SK-MEL-5 (cell line): Measurements from ENCODE around the gene GJA1. TPM values are rescaled to one million over a fixed set of nuclear protein-coding genes. Genes with fewer than 3 reads are reported as not detected.
"Not testable (repeated sequence)": the region's sequence is repeated elsewhere in the genome, so short reads cannot be mapped to it uniquely, and the experiment has no call there.

Experiments
- DNase-seq: peaks from one replicate; pipeline ENCODE4 v3.0.0-alpha.2; 2016; ENCODE audit warnings: low read depth, low spot score
- in situ Hi-C: cut with HindIII; loops from 2 replicates; pipeline ENCODE4 v1.10.0; 2016; ENCODE audit warnings: low sequenced_read_pairs, high pct_unique_total_duplicates, low pct_unique_long_range_greater_than_20kb
- total RNA-seq: library from RNA; depleted of rRNA; stranded (reverse); fragments of >200 nt; shearing (Covaris generic); gene quantifications from 2 replicates; pipeline ENCODE4 v1.2.3, GENCODE V29; 2014

The GJA1 gene
- total RNA-seq, 1 experiment from 2014 or later = 0.32 TPM

DNA sequence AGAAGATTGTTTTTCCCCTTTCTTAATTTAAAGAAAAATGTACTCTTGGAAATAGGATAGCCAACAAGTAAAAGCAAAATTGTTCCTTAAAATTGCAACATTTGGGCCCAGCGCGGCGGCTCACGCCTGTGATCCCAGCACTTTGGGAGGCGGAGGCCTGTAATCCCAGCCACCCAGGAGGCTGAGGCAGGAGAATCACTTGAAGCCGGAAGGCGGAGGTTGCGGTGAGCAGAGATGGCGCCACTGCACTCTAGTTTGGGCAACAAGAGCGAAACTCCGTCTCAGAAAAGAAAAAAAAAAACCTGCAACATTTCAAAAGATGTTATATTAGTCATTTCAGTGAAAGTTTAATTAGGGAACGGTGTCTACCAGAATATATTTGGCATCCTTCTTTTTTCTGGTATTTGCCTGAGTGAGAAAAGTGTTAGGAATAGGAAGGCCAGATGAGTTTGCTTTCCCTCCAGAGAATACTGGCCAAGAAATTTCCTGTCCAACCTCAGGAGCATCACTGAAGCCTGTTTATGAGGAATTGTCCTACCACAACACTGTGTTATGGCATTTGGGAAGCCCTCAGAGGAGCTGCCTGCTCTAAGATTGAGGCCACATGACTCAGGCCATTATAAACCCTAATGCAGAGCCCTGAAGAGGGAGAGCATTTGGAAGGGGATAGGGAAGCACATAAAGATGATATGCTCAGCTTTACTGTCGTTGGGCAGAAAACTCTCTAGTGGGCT is 1.2 kb upstream of the GJA1 start:
- in situ Hi-C loops = no loop called here
- DNase-seq = no peak

GRCh38 chr6:121436274-121436857 is 920 bp downstream of the GJA1 start:
- in situ Hi-C loops = no loop called here

DNA sequence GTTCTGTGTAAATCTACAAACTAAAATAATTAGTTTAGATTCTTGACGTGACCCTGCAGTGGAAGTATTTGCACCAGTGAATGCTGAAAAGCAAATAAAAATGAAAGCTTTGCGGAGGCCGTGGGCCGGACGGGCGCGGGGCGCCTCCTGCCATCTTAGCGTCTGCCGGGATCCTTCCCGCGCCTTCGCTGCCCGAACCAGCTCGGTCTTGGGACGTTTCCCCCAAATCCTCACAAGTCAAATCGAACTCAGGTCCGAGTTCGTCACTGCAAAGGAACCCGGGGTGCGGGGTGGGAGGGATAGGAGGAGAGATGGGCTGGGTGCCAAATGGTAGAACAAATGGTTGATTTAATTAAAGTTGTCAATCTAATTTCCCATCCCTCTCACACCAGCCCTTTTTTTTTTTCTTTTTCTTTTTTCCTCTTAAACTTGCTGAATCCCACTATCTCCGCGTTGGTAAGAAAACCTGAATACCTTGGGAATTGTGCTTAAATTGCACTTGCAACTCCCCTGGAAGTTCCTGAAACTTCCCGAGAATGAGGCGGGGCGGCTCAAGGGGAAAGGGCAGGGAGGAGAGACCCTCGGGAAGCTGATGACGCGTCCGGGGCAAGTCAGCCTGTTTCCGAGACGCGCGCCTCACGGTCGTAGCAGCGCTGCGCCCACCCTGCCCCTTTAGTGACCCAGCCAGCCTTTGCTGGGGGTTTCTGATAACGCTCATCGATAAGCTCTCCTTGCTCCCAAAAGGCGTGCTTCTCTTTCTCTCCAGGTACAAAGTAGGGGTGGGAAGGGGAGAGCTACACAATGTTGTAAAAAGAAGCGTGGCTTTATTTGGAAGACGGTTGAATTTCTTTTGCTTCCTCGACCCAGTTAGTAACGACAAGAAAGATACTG is 1.8 kb downstream of the GJA1 start:
- in situ Hi-C loops = no loop called here
- no peak for DNase-seq

More at GRCh38 chr6:121436274-121436857, 920 bp downstream of the GJA1 start:
- no peak for DNase-seq

GRCh38 chr6:121437851-121438651 is 2.6 kb downstream of the GJA1 start:
- DNase-seq = no peak
- in situ Hi-C loops = no loop called here

DNA sequence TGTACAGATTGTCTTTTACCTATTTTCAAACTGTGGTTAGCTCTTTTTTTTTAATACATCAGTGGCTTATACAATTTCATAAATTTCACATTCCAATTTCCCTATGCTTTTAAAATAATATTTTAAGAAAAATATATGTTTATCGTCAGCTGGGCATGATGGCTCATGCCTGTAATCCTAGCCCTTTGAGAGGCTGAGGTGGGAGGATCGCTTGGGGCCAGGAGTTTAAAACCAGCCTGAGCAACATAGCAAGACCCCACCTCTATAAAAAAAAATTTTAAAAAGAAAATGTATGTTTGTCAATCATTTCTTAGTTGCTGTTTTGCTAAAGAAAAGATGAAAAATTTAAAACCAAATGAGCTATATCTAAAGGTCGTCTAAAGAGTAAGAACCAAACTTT is 3.4 kb downstream of the GJA1 start:
- in situ Hi-C loops = no loop called here
- DNase-seq = no peak

DNA sequence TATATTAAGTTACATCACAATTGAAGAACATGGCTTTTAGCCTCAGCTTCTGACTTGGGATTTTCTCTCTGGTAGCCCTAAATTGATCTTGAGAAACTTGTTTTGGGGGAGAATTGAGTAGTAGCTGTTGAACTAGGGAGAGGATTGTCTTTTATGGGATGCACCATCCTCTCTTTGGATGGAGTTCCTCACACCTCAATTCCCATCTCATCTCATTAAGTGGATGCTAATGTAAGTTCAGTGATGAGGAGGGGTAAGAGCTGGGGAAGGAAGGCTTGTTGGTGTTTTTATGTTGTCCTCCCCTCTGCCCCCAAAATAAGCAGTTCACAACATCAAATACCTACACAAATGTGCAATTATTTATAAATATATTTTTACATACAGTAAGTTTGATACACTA is 4.0 kb downstream of the GJA1 start:
- in situ Hi-C loops = no loop called here
- no peak for DNase-seq

GRCh38 chr6:121439926-121440325 is 4.5 kb downstream of the GJA1 start:
- in situ Hi-C loops = no loop called here
- no peak for DNase-seq

- no peak for DNase-seq
- in situ Hi-C loops = no loop called here
These were observed 6.0 kb downstream of the GJA1 start for GRCh38 chr6:121441477-121441876.

- no peak for DNase-seq
- in situ Hi-C loops = no loop called here
These were observed 7.1 kb downstream of the GJA1 start for GRCh38 chr6:121442576-121442975.

DNA sequence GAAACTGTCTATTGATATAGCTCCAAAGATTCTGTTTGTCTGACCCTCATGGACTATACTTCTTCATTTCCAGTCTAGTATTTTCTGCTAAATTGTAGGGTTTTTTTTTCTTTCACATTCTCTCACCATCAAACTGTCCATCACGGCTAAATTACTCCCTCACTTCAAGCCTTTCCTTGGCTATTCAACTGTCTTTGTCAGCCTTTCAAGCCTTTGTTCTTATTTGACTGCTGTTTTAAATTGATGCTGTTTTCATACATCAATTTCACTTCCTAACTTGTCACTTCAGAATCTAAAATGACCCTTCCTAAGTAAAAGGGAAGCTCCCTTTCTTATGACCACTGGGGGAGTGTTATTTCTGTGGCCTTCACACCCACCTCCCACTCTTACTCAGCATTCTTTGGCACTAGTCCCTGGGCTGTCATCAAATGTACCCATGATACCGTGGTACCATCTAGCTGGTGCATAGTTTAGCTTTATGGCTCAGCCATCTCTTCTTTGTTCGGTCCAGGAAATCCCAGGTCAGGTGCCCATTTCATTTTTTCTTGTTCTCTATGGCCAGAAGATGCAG is 8.6 kb downstream of the GJA1 start:
- no peak for DNase-seq
- in situ Hi-C loops = no loop called here

GRCh38 chr6:121446705-121447104 is 11.3 kb downstream of the GJA1 start:
- DNase-seq, in situ Hi-C loops: not testable (repeated sequence)

DNA sequence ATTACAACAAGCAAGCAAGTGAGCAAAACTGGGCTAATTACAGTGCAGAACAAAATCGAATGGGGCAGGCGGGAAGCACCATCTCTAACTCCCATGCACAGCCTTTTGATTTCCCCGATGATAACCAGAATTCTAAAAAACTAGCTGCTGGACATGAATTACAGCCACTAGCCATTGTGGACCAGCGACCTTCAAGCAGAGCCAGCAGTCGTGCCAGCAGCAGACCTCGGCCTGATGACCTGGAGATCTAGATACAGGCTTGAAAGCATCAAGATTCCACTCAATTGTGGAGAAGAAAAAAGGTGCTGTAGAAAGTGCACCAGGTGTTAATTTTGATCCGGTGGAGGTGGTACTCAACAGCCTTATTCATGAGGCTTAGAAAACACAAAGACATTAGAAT is 12.3 kb downstream of the GJA1 start:
- in situ Hi-C loops = not testable (repeated sequence)

GRCh38 chr6:121448528-121448927 is 13.1 kb downstream of the GJA1 start:
- DNase-seq, in situ Hi-C loops: not testable (repeated sequence)

More for the DNA sequence above, 12.3 kb downstream of the GJA1 start:
- not testable (repeated sequence) for DNase-seq

DNA sequence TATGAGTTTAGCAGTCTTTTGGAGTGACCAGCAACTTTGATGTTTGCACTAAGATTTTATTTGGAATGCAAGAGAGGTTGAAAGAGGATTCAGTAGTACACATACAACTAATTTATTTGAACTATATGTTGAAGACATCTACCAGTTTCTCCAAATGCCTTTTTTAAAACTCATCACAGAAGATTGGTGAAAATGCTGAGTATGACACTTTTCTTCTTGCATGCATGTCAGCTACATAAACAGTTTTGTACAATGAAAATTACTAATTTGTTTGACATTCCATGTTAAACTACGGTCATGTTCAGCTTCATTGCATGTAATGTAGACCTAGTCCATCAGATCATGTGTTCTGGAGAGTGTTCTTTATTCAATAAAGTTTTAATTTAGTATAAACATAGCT is 13.9 kb downstream of the GJA1 start:
- DNase-seq = no peak
- in situ Hi-C loops = no loop called here

GRCh38 chr6:121450242-121450641 is 14.8 kb downstream of the GJA1 start:
- no peak for DNase-seq
- in situ Hi-C loops = no loop called here

- in situ Hi-C loops = no loop called here
- DNase-seq = no peak
These were observed 15.8 kb downstream of the GJA1 start for GRCh38 chr6:121451250-121451649.

DNA sequence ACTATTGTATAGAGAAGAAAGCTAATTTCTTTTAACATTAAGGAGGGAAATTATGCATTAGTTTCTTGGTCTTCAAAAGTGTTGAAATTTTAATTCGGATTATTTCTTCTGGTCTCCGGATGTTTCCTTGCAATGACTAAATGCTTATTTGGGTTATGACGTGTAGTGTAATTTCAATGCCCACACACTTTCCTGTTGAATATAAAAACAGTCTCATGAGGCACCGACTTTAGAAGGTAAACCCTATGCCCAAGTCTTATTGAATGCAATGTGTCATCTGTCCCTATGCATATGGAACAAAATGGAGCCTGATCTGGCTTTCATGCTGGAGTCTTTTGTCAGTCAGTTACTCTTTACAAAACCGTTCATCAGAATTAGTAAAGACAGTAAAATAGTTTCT is 17.7 kb downstream of the GJA1 start:
- in situ Hi-C loops = no loop called here
- DNase-seq = no peak
